ENCODE results near the gene WRAP73. TPM values are rescaled to one million over a fixed set of nuclear protein-coding genes. Genes with fewer than 3 reads are reported as not detected.

The WRAP73 gene
- total and polyA plus RNA-seq, 9 of the 15 experiments (the other 6 are each of a cell fraction or from before 2014, with no cell fraction given), result 4.3 to 51.8 (median 30.1) TPM

DNA sequence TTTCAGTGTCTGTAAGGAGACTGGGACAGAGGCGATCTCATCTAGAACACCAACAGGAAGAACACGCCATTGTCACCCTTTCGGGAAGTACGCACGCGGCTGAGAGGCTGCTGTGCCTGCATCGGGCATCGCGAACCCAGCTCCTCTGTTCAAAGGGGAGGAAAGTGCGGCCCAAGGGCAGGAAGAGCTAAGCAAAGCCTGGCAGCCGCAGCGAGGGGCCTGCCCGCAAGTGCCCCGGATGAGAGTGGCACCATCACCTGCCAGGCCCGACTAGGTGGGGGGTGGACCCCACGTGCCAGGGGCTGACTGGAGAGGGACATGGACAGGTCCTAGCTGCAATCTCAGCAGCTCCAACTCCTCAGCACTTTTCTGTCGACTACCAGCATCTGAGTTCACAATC lies 17.6 kb downstream of the WRAP73 start:
- H3K27me3 ChIP-seq (ENCODE audit: control insufficient read depth in 2 of 2, insufficient read depth in 2 of 2, low read length in 2 of 2), result no peaks in the 10 kb centered on the region
- 86% methylated on average over 17 of the region's 17 CpGs for WGBS (ENCODE audit: insufficient coverage, low coverage, missing lambda C conversion rate)
- no peaks in the 10 kb centered on the region for H3K9me1 ChIP-seq (ENCODE audit: control insufficient read depth, insufficient read depth, low read length)
- H3K4me3 ChIP-seq, result no peak overlapping the region
- peaks cover 0 to 15% of the 10 kb centered on the region in 2 experiments; a peak in 1 of 5 replicates for H3K4me1 ChIP-seq (replicated peaks in 1 of 2; ENCODE audit: control insufficient read depth in 2 of 2, insufficient read depth in 2 of 2, low read length in 2 of 2)
- in situ Hi-C loops (cut with MboI), result no loop called here
- no peak overlapping the region for H2AFZ ChIP-seq (ENCODE audit: low read depth, low read length)
- no peaks in the 10 kb centered on the region for H4K20me1 ChIP-seq (replicated peaks; ENCODE audit: control insufficient read depth, insufficient read depth, low read length)
- H3K27ac ChIP-seq (ENCODE audit: extremely low read depth, low read depth, low read length), result no peak overlapping the region
- intact Hi-C loops (cut with micrococcal nuclease), result no loop called here
- FAIRE-seq (no peak), ATAC-seq (no peak), DNase-seq (ENCODE audit: extremely low read depth in 1 of 4, low spot score in 3 of 4) (no peak)
- no TSS peak for BruUV-seq (replicated peaks)
- no peak overlapping the region for H3K9ac ChIP-seq (ENCODE audit: insufficient read depth in 1 of 2, low read depth in 2 of 2, low read length in 2 of 2)
- no peaks in the 10 kb centered on the region for H3K79me2 ChIP-seq (ENCODE audit: control insufficient read depth, insufficient read depth, low read length)
- TF ChIP-seq U2AF1 (optimal IDR thresholded peaks at IDR 0.05; ENCODE audit: low read depth, low read length) (no peak), ZNF184 (CRISPR knock-in tag; IDR thresholded peaks at IDR 0.05) (no peak), TAF9B (IDR thresholded peaks at IDR 0.05; ENCODE audit: partially characterized antibody) (no peak), ZKSCAN1 (IDR thresholded peaks at IDR 0.05; ENCODE audit: low read depth, low read length) (no peak), STAT5B (CRISPR knock-in tag; IDR thresholded peaks at IDR 0.05) (no peak), HNRNPUL1 (IDR thresholded peaks at IDR 0.05; ENCODE audit: low read length) (no peak), RBM17 (IDR thresholded peaks at IDR 0.05; ENCODE audit: borderline replicate concordance, low read depth, low read length) (no peak), TCF3 (CRISPR knock-in tag; IDR thresholded peaks at IDR 0.05) (no peak)
- CTCF ChIA-PET (ENCODE audit: low intra/inter-chr PET ratio), result no interaction called here
- H3K9me3 ChIP-seq (replicated peaks; ENCODE audit: control insufficient read depth, insufficient read depth, low read depth, low read length), result no peaks in the 10 kb centered on the region
- H3K36me3 ChIP-seq (ENCODE audit: control insufficient read depth, insufficient read depth, low read length), result peaks cover 65% of the 10 kb centered on the region; the same call in 1 of the 3 replicates
- POLR2A ChIA-PET, result interaction anchor here (1.0 to 2.9 kb wide), 2 partner anchors 10 to 15 kb away, joined by 4 to 8 read pairs; no protein-coding TSS in a partner anchor
- no peak overlapping the region for H3K4me2 ChIP-seq (ENCODE audit: insufficient read depth, low read length)
